ENCODE measurements around the gene BZW1. TPM values are rescaled to one million over a fixed set of nuclear protein-coding genes. Genes with fewer than 3 reads are reported as not detected.

BZW1 gene
- total RNA-seq, 4 donors from 2014 or later, result 179 to 285 (median 244) TPM

DNA sequence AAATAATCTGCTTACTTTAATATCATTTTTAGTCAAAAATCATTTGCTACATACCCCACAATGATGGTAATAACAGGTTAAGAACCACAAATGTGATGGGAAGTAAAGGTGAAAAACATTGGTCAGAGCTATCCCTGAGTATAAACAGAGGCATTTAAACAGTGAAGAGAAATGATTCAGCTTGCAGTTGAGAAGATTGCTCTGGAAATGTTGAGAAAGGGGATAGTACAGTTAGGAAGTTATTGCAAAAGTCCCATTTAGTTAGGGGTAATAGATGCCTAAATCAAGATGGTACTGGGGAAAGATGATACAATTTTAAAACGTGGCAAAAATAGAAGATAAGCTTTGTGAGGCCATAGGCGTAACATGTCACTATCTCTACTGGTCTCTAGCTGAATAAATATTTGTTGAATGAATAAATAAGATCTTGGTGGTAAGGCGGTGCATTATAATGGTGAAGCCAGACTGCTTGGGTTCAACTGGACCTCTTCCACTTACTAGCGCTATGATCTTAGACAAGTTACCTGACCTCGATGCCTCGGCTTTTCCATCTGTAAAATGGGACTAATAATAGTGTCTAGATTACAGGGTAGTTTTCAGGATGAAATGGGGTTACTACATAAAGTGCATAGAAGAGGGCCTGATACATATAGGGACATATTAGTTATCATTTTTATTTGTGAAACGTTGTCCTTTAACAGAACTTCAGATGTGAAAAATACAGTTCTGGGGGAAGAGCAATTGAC is 2.0 kb upstream of the BZW1 start:
- peak overlapping the region; percentile 98 to 99 (median 99) for H3K27ac ChIP-seq
- H3K9me3 ChIP-seq, result no peaks in the 10 kb centered on the region
- DNase-seq (ENCODE audit: low spot score in 2 of 2), result no peak
- peaks cover 2 to 42% (median 24%) of the 10 kb centered on the region in 4 donors for H3K4me1 ChIP-seq
- H3K36me3 ChIP-seq, result peaks cover 0 to 9% (median 2%) of the 10 kb centered on the region in 3 donors
- 86 to 91% methylated on average over 7 of the region's 7 CpGs for WGBS, 2 donors
- no peak for TF ChIP-seq POLR2A (IDR thresholded peaks at IDR 0.05)
- TF ChIP-seq, protein P1, sequence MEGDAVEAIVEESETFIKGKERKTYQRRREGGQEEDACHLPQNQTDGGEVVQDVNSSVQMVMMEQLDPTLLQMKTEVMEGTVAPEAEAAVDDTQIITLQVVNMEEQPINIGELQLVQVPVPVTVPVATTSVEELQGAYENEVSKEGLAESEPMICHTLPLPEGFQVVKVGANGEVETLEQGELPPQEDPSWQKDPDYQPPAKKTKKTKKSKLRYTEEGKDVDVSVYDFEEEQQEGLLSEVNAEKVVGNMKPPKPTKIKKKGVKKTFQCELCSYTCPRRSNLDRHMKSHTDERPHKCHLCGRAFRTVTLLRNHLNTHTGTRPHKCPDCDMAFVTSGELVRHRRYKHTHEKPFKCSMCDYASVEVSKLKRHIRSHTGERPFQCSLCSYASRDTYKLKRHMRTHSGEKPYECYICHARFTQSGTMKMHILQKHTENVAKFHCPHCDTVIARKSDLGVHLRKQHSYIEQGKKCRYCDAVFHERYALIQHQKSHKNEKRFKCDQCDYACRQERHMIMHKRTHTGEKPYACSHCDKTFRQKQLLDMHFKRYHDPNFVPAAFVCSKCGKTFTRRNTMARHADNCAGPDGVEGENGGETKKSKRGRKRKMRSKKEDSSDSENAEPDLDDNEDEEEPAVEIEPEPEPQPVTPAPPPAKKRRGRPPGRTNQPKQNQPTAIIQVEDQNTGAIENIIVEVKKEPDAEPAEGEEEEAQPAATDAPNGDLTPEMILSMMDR (IDR thresholded peaks at IDR 0.05), result no peak
- no peak for TF ChIP-seq EP300 (IDR thresholded peaks at IDR 0.05)
- no peak overlapping the region for H3K4me3 ChIP-seq
- H3K27me3 ChIP-seq, result no peaks in the 10 kb centered on the region

DNA sequence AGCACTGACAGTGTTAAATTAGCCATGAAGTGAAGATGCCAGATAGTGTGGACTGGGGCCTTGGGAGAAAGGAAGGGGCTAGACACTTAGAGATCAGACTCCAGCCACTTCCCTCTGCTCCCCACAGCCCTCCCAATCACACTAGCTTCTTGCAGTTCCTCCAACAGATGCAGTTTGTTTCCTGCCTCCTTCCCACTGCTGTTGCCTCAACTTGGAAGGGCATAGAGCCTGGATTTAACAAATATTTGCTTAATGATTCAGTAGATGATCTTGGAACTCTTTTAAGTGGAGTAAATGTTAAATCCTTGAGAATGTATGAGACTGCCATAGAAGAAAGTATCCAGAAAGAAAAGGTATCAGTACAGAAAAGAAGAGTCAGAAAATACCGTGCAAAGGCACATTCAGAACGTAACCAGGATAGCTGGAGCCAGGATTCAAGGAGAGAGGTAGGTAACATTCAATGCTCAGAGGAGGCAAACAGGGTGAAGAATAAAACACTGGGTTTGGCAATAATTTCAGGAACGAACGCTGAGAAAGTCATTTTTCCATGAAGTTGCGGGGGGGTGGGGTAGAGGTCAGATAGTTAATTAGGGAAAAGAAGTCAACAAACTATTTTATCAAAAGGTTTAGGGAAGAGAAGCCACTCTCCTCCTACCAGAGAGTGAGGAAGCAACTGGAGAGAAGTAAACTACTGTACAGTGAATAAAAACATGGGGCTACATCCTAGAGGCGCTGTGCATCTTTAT is 1.3 kb upstream of the BZW1 start:
- TF ChIP-seq EP300 (IDR thresholded peaks at IDR 0.05), result peak in 1 of 2 donors; percentile 36
- TF ChIP-seq, protein P1 (IDR thresholded peaks at IDR 0.05), result no peak
- TF ChIP-seq POLR2A (IDR thresholded peaks at IDR 0.05), result no peak
- peak in 1 of 2 donors; percentile 44 for DNase-seq (ENCODE audit: low spot score in 2 of 2)
- H3K4me3 ChIP-seq, result peak overlapping the region; percentile 81 to 90 (median 87)
- no peaks in the 10 kb centered on the region for H3K9me3 ChIP-seq
- no peaks in the 10 kb centered on the region for H3K27me3 ChIP-seq
- H3K36me3 ChIP-seq, result peaks cover 0 to 16% (median 6%) of the 10 kb centered on the region in 3 donors
- 16 to 25% methylated on average over 6 of the region's 6 CpGs for WGBS, 2 donors
- peak overlapping the region; percentile 98 to 99 (median 99) for H3K27ac ChIP-seq
- peaks cover 2 to 49% (median 26%) of the 10 kb centered on the region in 4 donors for H3K4me1 ChIP-seq

DNA sequence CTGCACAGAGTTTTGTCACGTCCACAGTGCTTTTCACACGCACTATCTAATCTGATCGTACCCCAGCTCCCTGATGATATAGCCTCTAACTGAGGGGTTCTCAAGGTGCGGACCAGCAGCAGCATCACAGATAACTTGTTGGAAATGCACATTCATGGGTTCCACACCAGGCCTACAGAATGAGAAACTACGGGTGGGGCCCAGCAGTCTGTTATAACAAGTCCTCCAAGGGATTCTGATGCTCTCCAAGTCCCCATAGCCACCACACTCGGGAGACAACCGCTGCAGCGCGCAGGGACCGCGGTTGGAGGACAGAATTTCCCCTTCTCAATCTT is 745 bp upstream of the BZW1 start:
- TF ChIP-seq, protein P1 (IDR thresholded peaks at IDR 0.05), result no peak
- TF ChIP-seq POLR2A (IDR thresholded peaks at IDR 0.05) (no peak), EP300 (IDR thresholded peaks at IDR 0.05) (no peak)
- Histone ChIP-seq H3K9me3 (no peaks in the 10 kb centered on the region), H3K4me1 (peaks cover 2 to 55% (median 26%) of the 10 kb centered on the region in 4 donors), H3K4me3 (peak overlapping the region; percentile 81 to 90 (median 87)), H3K27ac (peak overlapping the region; percentile 98 to 99 (median 99)), H3K27me3 (no peaks in the 10 kb centered on the region), H3K36me3 (peaks cover 0 to 22% (median 10%) of the 10 kb centered on the region in 3 donors)
- peak in 1 of 2 donors; percentile 24 for DNase-seq (ENCODE audit: low spot score in 2 of 2)
- WGBS, 2 donors, result 2 to 4% methylated on average over 11 of the region's 11 CpGs

DNA sequence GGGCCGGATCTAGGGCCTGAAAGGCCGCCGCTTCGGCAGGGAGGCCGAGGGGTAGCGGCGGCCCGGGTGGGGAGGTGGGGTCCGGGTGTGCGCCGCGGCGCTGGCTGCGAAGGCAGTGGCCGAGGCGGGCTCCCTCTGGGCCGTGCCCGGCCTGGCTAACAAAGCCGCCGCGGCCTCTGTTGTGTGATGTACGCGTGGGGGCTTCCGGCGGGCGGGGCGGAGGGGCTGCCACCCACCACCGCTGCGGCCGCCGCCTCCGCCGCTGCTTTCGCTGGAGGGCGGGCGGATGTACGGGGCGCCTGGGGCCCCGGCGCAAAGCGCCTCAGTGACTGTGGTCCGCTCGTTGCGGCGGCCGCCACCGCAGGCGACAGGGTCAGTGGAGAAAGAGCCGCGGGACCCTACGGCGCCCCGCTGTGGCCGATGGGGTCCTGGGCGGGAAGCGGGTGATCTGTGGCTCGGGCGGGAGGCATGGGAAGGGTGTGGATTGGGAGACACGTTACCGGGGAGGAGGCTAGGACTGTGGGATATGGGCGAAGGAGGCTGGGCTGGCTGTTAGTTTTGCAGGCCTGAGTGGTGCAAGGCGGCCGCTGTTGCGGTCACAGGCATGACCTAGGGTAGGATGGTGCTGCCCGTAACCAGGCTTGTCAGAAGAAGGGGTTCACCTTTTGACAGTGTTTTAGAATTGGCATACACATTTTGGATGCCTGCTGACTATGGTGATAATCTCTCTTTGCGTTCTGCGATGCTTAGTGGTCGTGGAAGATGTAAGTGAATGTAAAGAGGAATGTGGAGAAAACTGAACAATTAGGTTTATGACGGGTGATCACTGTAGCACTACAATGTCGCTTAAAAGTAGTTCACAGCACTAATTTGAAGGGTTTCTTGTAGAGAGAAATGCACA is 662 bp downstream of the BZW1 start:
- Histone ChIP-seq H3K27me3 (no peaks in the 10 kb centered on the region), H3K9me3 (no peaks in the 10 kb centered on the region), H3K36me3 (peaks cover 0 to 36% (median 22%) of the 10 kb centered on the region in 3 donors), H3K27ac (peak overlapping the region; percentile 98 to 99 (median 99)), H3K4me3 (peak overlapping the region; percentile 81 to 90 (median 87)), H3K4me1 (peaks cover 2 to 59% (median 26%) of the 10 kb centered on the region in 4 donors)
- peak; percentile 52 to 67 for DNase-seq (ENCODE audit: low spot score in 2 of 2)
- TF ChIP-seq EP300 (IDR thresholded peaks at IDR 0.05) (no peak), POLR2A (IDR thresholded peaks at IDR 0.05) (no peak)
- TF ChIP-seq, protein P1 (IDR thresholded peaks at IDR 0.05), result peak; percentile 48 to 78 (median 67)
- WGBS, 2 donors, result 0 to 1% methylated on average over 40 to 45 of the region's 70 CpGs

Data from tibial nerve (tissue), 4 donors.